Measurements from ENCODE around the gene GSG1L2.

GRCh38 chr17:9817086-9817485, 4.8 kb downstream of the GSG1L2 start:
- TF ChIP-seq POLR2AphosphoS5 (IDR thresholded peaks at IDR 0.05; ENCODE audit: borderline replicate concordance, low read depth, low read length) (no peak), EZH2 (IDR thresholded peaks at IDR 0.05) (no peak), FOXP2 (optimal IDR thresholded peaks at IDR 0.05; ENCODE audit: control extremely low read depth, extremely low read length, insufficient read depth) (no peak)
